Stomach (tissue), 4 donors: Measurements from ENCODE around the gene TMEM245.

ENCODE experiments used
- POLR2A ChIP-seq, 4 donors: fragments of 450-650 bp; IDR thresholded peaks; one replicate each; pipeline ENCODE4 v1.6.1; 2016; ENCODE audit warnings: antibody characterized with exemption in 4 of 4, control low read depth in 2 of 4, mild to moderate bottlenecking in 1 of 4, moderate library complexity in 1 of 4
- POLR2AphosphoS5 ChIP-seq, 3 donors: sonication (generic); formaldehyde crosslinking; IDR thresholded peaks; one replicate each; pipeline ENCODE4 v1.6.1; 2016; ENCODE audit warnings: antibody characterized with exemption in 3 of 3
- TF ChIP-seq, protein P1 (sequence below), 7 experiments: fragments of 450-650 bp in 4 of 7; fragments of 200-600 bp in 3 of 7; sonication (generic) in 3 of 7; IDR thresholded peaks; one replicate each; pipeline ENCODE4 v1.5.1; 2016 to 2019; ENCODE audit warnings: antibody characterized with exemption in 7 of 7, control low read depth in 2 of 7, mild to moderate bottlenecking in 1 of 7

- TF ChIP-seq, protein P1, sequence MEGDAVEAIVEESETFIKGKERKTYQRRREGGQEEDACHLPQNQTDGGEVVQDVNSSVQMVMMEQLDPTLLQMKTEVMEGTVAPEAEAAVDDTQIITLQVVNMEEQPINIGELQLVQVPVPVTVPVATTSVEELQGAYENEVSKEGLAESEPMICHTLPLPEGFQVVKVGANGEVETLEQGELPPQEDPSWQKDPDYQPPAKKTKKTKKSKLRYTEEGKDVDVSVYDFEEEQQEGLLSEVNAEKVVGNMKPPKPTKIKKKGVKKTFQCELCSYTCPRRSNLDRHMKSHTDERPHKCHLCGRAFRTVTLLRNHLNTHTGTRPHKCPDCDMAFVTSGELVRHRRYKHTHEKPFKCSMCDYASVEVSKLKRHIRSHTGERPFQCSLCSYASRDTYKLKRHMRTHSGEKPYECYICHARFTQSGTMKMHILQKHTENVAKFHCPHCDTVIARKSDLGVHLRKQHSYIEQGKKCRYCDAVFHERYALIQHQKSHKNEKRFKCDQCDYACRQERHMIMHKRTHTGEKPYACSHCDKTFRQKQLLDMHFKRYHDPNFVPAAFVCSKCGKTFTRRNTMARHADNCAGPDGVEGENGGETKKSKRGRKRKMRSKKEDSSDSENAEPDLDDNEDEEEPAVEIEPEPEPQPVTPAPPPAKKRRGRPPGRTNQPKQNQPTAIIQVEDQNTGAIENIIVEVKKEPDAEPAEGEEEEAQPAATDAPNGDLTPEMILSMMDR (IDR thresholded peaks at IDR 0.05) = no peak
- TF ChIP-seq POLR2A (IDR thresholded peaks at IDR 0.05) = no peak
- TF ChIP-seq POLR2AphosphoS5 (IDR thresholded peaks at IDR 0.05) = no peak
These were observed 5.7 kb downstream of the TMEM245 start for GRCh38 chr9:109113892-109114609.
